Endothelial cell (in vitro differentiated cells): ENCODE data around the gene CPA5. TPM values are rescaled to one million over a fixed set of nuclear protein-coding genes. Genes with fewer than 3 reads are reported as not detected.

Experiments
- DNase-seq: peaks from one replicate; pipeline ENCODE4 v3.0.0; 2021; ENCODE audit warnings: low spot score
- H3K27ac Mint-ChIP-seq: one replicate; pipeline ENCODE4 v1.8.0; 2021; ENCODE audit warnings: mixed read lengths, inconsistent platforms; ENCODE audit not compliant: unreplicated experiment
- H3K27me3 Mint-ChIP-seq: one replicate; pipeline ENCODE4 v1.8.0; 2021; ENCODE audit warnings: mild to moderate bottlenecking, moderate library complexity, mixed read lengths, inconsistent platforms; ENCODE audit not compliant: unreplicated experiment
- H3K36me3 Mint-ChIP-seq: one replicate; pipeline ENCODE4 v1.8.0; 2021; ENCODE audit warnings: mild to moderate bottlenecking, low read depth, mixed read lengths, inconsistent platforms; ENCODE audit not compliant: unreplicated experiment
- H3K4me1 Mint-ChIP-seq: one replicate; pipeline ENCODE4 v1.8.0; 2021; ENCODE audit warnings: mild to moderate bottlenecking, mixed read lengths, inconsistent platforms; ENCODE audit not compliant: unreplicated experiment
- H3K4me3 Mint-ChIP-seq: one replicate; pipeline ENCODE4 v1.8.0; 2021; ENCODE audit warnings: mild to moderate bottlenecking, mixed read lengths, inconsistent platforms; ENCODE audit not compliant: unreplicated experiment
- H3K9me3 Mint-ChIP-seq: one replicate; pipeline ENCODE4 v1.8.0; 2021; ENCODE audit warnings: mixed read lengths, inconsistent platforms; ENCODE audit not compliant: unreplicated experiment
- CTCF ChIP-seq: fragments of 200-600 bp; sonication (generic); IDR thresholded peaks from one replicate; pipeline ENCODE4 v1.5.0; 2021; ENCODE audit warnings: antibody characterized with exemption; ENCODE audit not compliant: unreplicated experiment
- total RNA-seq: library from RNA; stranded (reverse); fragmentation: NEBNext Ultra II Directional; extraction: Animal tissue kit (Norgen Biotek cat#: 25700); gene quantifications from one replicate; pipeline ENCODE4 v1.2.1, GENCODE V29; 2021; ENCODE audit not compliant: unreplicated experiment

The CPA5 gene
- total RNA-seq, 1 donor from 2014 or later: not detected

- peaks cover 8% of the 10 kb centered on the region for H3K27me3 Mint-ChIP-seq
- DNase-seq: no peak
- no peak overlapping the region for H3K27ac Mint-ChIP-seq
- peaks cover 7% of the 10 kb centered on the region for H3K36me3 Mint-ChIP-seq
- TF ChIP-seq CTCF: no peak
- H3K4me3 Mint-ChIP-seq: no peak overlapping the region
- H3K4me1 Mint-ChIP-seq: peaks cover 6% of the 10 kb centered on the region
- no peaks in the 10 kb centered on the region for H3K9me3 Mint-ChIP-seq
These were observed 32.6 kb downstream of the CPA5 start for GRCh38 chr7:130377178-130377577.

GRCh38 chr7:130379019-130379418 lies 34.4 kb downstream of the CPA5 start:
- DNase-seq: no peak
- H3K9me3 Mint-ChIP-seq: no peaks in the 10 kb centered on the region
- H3K36me3 Mint-ChIP-seq: peaks cover 7% of the 10 kb centered on the region
- H3K4me1 Mint-ChIP-seq: no peaks in the 10 kb centered on the region
- peaks cover 8% of the 10 kb centered on the region for H3K27me3 Mint-ChIP-seq
- no peak overlapping the region for H3K27ac Mint-ChIP-seq
- TF ChIP-seq CTCF: no peak
- no peak overlapping the region for H3K4me3 Mint-ChIP-seq

- no peak overlapping the region for H3K4me3 Mint-ChIP-seq
- no peak for TF ChIP-seq CTCF
- H3K36me3 Mint-ChIP-seq: peaks cover 7% of the 10 kb centered on the region
- no peaks in the 10 kb centered on the region for H3K4me1 Mint-ChIP-seq
- peaks cover 8% of the 10 kb centered on the region for H3K27me3 Mint-ChIP-seq
- H3K27ac Mint-ChIP-seq: no peak overlapping the region
- H3K9me3 Mint-ChIP-seq: no peaks in the 10 kb centered on the region
- no peak for DNase-seq
These were observed 34.9 kb downstream of the CPA5 start for GRCh38 chr7:130379532-130379920.

GRCh38 chr7:130379921-130380860 lies 35.6 kb downstream of the CPA5 start, which contains the start of gene CPA1:
Gene CPA1, plus strand, starts transcription at chr7:130380494. Its CDS starts 27 bp downstream, at chr7:130380521.
- peaks cover 8% of the 10 kb centered on the region for H3K27me3 Mint-ChIP-seq
- H3K27ac Mint-ChIP-seq: no peak within 1 kb of the TSS
- no peaks in the 10 kb centered on the region for H3K4me1 Mint-ChIP-seq
- H3K36me3 Mint-ChIP-seq: peaks cover 7% of the 10 kb centered on the region
- no peak within 1 kb of the TSS for H3K4me3 Mint-ChIP-seq
- TF ChIP-seq CTCF: no peak
- no peak for DNase-seq
- H3K9me3 Mint-ChIP-seq: no peaks in the 10 kb centered on the region

DNA sequence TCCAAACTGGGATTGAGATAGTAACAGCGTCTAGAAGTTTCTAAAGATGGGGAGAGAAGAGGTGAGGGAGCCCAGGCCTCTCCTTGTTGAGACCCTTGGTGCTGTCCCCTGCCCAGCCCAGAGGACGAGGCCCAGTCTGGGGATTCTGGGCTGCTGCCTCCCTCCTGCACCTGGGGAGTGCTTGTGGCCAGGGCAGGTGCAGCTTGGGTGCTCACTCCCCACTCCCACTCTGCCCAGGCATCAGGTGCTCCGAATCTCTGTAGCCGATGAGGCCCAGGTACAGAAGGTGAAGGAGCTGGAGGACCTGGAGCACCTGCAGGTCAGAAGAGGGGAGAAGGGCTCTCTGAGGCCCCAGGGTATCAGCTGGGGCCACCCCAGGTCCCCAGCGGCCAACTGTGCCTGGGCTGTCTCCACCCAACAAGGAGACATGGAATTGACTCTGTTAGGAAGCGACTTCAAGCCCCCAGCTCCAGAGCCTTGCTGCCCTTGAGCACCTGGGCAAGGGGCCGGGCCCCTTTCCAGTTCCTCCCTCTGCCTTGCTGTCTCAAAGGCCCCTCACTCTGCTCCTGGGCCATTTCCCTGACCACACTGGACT lies 36.3 kb downstream of the CPA5 start:
- H3K27ac Mint-ChIP-seq: no peak overlapping the region
- peaks cover 2% of the 10 kb centered on the region for H3K4me1 Mint-ChIP-seq
- H3K27me3 Mint-ChIP-seq: peaks cover 8% of the 10 kb centered on the region
- peaks cover 7% of the 10 kb centered on the region for H3K36me3 Mint-ChIP-seq
- H3K9me3 Mint-ChIP-seq: no peaks in the 10 kb centered on the region
- H3K4me3 Mint-ChIP-seq: no peak overlapping the region
- DNase-seq: no peak
- no peak for TF ChIP-seq CTCF
